ENCODE results near the gene ANTXR1. TPM values are rescaled to one million over a fixed set of nuclear protein-coding genes. Genes with fewer than 3 reads are reported as not detected.
A peak's percentile ranks its signal among the peaks of the same experiment; 100 is the strongest.

Gene ANTXR1
- total and polyA plus RNA-seq, 9 of the 15 experiments (the other 6 are each of a cell fraction or from before 2014, with no cell fraction given) = 0.07 to 1.00 (median 0.54) TPM

- TF ChIP-seq ZNF518B (CRISPR knock-in tag; IDR thresholded peaks at IDR 0.05) (no peak), RAD51 (IDR thresholded peaks at IDR 0.05; ENCODE audit: borderline replicate concordance, low read depth) (no peak), BCOR (IDR thresholded peaks at IDR 0.05) (no peak), DDX20 (tag; IDR thresholded peaks at IDR 0.05; ENCODE audit: low read depth) (no peak)
These were observed 5.8 kb upstream of the ANTXR1 start (continued) for GRCh38 chr2:69007169-69007568.

GRCh38 chr2:69007603-69008002, 5.4 kb upstream of the ANTXR1 start:
- Histone ChIP-seq H2AFZ (ENCODE audit: low read depth, low read length) (no peak overlapping the region), H3K4me3 (no peak overlapping the region), H3K79me2 (ENCODE audit: control insufficient read depth, insufficient read depth, low read length) (no peaks in the 10 kb centered on the region), H3K9ac (ENCODE audit: insufficient read depth in 1 of 2, low read depth in 2 of 2, low read length in 2 of 2) (no peak overlapping the region), H3K9me1 (ENCODE audit: control insufficient read depth, insufficient read depth, low read length) (no peaks in the 10 kb centered on the region), H3K36me3 (ENCODE audit: control insufficient read depth, insufficient read depth, low read length) (no peaks in the 10 kb centered on the region), H4K20me1 (replicated peaks; ENCODE audit: control insufficient read depth, insufficient read depth, low read length) (no peaks in the 10 kb centered on the region), H3K4me1 (replicated peaks in 1 of 2; ENCODE audit: control insufficient read depth in 2 of 2, insufficient read depth in 2 of 2, low read length in 2 of 2) (no peaks in the 10 kb centered on the region; a peak in 1 of 5 replicates), H3K4me2 (ENCODE audit: insufficient read depth, low read length) (no peak overlapping the region), H3K9me3 (replicated peaks; ENCODE audit: control insufficient read depth, insufficient read depth, low read depth, low read length) (no peaks in the 10 kb centered on the region), H3K27me3 (ENCODE audit: control insufficient read depth in 2 of 2, insufficient read depth in 2 of 2, low read length in 2 of 2) (peaks cover 0 to 11% of the 10 kb centered on the region in 2 experiments; a peak in 2 of 5 replicates), H3K27ac (ENCODE audit: extremely low read depth, low read depth, low read length) (no peak overlapping the region)
- ChIA-PET CTCF (ENCODE audit: low intra/inter-chr PET ratio) (no interaction called here), POLR2A (no interaction called here)
- DNase-seq (ENCODE audit: extremely low read depth in 1 of 4, low spot score in 3 of 4) (no peak), FAIRE-seq (no peak), ATAC-seq (peak; percentile 55)
- in situ Hi-C loops (cut with MboI) = no loop called here
- intact Hi-C loops (cut with micrococcal nuclease) = no loop called here
- no TSS peak for BruUV-seq (replicated peaks)
- TF ChIP-seq CBX8 (IDR thresholded peaks at IDR 0.05; ENCODE audit: borderline replicate concordance, extremely low read depth, low read depth, low read length, poor library complexity, severe bottlenecking) (no peak), STAT5B (CRISPR knock-in tag; IDR thresholded peaks at IDR 0.05) (no peak), IRF9 (tag; IDR thresholded peaks at IDR 0.05) (no peak), NR3C1 (CRISPR knock-in tag; IDR thresholded peaks at IDR 0.05) (no peak), CBFA2T3 (IDR thresholded peaks at IDR 0.05) (peak; percentile 24; the same call in 1 of the 2 replicates), CEBPG (CRISPR knock-in tag; IDR thresholded peaks at IDR 0.05) (no peak), CEBPG (tag; conservative IDR thresholded peaks at IDR 0.05 in 1 of 2, IDR thresholded peaks at IDR 0.05 in 1 of 2) (peak in 1 of 2 experiments; percentile 97; a peak in 2 of 4 replicates), ATF7 (IDR thresholded peaks at IDR 0.05) (peak; percentile 27; the same call in 1 of the 2 replicates), TRIM24 (IDR thresholded peaks at IDR 0.05) (peak; percentile 59 to 89; a peak in 2 of 4 replicates), THRA (IDR thresholded peaks at IDR 0.05) (no peak), RUNX1 (IDR thresholded peaks at IDR 0.05; ENCODE audit: low read depth) (no peak), FOS (IDR thresholded peaks at IDR 0.05; ENCODE audit: extremely low read depth, insufficient read length) (no peak), DACH1 (IDR thresholded peaks at IDR 0.05; ENCODE audit: partially characterized antibody) (no peak)
